Coronary artery (tissue), 2 donors: Measurements from ENCODE around the gene PIK3R1.
"Not testable (repeated sequence)": the region's sequence is repeated elsewhere in the genome, so short reads cannot be mapped to it uniquely, and the experiment has no call there.

ENCODE experiments used
- DNase-seq: peaks from one replicate; pipeline ENCODE4 v3.0.0-alpha.2; 2017; ENCODE audit warnings: low spot score
- H3K27ac ChIP-seq, 2 donors: fragments of 200-600 bp; sonication (generic); one replicate each; pipeline ENCODE4 v1.5.1; 2016 to 2019
- H3K4me3 ChIP-seq: fragments of 200-600 bp; sonication (generic); 2 replicates; pipeline ENCODE4 v1.5.1; 2016; ENCODE audit warnings: mild to moderate bottlenecking, moderate library complexity
- TF ChIP-seq, protein P1 (sequence below): fragments of 200-600 bp; sonication (generic); IDR thresholded peaks from one replicate; pipeline ENCODE4 v1.5.1; 2019; ENCODE audit warnings: antibody characterized with exemption

Gene PIK3R1

DNA sequence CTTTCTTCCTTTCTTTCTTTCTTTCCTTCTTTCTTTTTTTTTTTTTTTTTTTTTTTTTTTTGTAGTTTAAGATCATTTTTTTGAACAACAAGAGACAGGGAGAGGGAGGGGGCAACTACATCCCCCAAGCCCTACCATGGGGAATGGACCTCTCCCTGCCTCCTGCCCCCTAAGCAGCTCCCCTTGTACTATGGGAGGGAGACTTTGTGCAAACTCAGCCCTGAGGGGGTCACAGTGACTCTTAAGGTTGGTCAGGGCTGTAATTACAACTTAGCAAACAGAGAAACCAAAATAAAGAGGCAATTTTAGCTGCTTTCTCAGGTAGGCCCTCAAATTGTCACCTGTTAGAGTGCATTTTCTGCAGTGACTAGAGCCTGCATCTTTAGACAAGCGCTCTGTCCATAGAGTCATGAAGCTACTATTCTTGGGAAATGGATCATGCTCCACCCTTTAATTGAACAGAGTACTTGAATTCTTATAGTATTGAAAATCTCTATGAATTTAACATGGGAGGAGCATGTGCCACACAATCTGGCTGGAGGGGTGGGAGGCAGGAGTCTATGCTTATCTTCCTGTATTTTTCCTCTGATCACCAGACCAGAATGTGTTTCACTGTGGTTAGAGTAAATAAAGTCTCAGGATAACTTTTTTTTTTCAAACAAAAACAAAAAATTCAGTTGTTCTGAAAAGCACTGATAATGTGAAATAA, 24.3 kb upstream of the PIK3R1 start:
- no peak for DNase-seq
- Histone ChIP-seq H3K27ac (no peak overlapping the region), H3K4me3 (no peak overlapping the region)
- TF ChIP-seq, protein P1, sequence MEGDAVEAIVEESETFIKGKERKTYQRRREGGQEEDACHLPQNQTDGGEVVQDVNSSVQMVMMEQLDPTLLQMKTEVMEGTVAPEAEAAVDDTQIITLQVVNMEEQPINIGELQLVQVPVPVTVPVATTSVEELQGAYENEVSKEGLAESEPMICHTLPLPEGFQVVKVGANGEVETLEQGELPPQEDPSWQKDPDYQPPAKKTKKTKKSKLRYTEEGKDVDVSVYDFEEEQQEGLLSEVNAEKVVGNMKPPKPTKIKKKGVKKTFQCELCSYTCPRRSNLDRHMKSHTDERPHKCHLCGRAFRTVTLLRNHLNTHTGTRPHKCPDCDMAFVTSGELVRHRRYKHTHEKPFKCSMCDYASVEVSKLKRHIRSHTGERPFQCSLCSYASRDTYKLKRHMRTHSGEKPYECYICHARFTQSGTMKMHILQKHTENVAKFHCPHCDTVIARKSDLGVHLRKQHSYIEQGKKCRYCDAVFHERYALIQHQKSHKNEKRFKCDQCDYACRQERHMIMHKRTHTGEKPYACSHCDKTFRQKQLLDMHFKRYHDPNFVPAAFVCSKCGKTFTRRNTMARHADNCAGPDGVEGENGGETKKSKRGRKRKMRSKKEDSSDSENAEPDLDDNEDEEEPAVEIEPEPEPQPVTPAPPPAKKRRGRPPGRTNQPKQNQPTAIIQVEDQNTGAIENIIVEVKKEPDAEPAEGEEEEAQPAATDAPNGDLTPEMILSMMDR: no peak

DNA sequence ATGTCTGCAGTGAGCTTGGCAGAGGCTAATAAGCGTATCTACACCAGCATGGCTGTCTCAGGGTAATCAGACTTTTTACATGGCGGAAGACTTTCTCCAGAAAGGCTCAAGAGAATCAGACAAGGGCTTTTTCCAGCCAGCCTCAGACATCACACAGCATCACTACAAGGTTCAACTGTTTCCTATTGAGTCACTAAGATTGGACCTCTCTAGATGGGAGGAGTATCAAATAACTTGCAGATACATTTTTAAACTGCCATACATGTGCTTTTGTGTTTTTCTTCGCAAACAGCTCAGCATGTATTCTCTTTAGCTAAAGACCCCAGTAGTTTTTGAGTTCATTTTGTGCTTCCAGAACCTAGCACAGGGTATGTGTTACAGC, 22.9 kb upstream of the PIK3R1 start:
- H3K4me3 ChIP-seq: no peak overlapping the region
- H3K27ac ChIP-seq: peak overlapping the region; percentile 50 to 59
- TF ChIP-seq, protein P1: no peak
- DNase-seq: no peak

DNA sequence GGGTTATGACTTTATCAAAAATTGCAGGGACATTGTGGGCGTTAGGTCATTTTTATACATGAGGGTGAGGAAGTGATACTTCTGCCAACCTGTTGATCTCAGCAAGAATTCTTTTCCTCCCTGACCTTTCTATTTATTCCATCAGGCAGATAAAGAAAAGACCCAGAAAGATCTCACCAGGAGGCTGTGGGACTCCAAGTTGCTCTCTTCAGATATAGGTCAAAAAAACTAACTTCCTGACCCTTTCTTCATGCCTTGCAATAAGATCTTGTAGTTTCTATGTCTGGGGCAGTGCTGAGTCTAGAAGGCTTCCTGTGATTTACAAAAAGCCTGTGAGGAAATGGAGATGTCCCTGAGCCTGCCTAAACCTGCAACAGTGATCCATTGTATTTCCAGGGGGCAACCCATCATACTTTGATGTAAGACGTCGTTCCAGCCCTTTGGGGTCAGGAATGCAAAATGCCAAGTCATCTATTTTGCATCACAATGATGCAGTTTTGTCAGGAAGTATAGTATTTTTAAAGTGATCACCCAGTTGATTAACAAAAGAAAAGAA, 22.0 kb upstream of the PIK3R1 start:
- TF ChIP-seq, protein P1: no peak
- no peak for DNase-seq
- no peak overlapping the region for H3K4me3 ChIP-seq
- peak overlapping the region in 1 of 2 donors; percentile 40 for H3K27ac ChIP-seq

DNA sequence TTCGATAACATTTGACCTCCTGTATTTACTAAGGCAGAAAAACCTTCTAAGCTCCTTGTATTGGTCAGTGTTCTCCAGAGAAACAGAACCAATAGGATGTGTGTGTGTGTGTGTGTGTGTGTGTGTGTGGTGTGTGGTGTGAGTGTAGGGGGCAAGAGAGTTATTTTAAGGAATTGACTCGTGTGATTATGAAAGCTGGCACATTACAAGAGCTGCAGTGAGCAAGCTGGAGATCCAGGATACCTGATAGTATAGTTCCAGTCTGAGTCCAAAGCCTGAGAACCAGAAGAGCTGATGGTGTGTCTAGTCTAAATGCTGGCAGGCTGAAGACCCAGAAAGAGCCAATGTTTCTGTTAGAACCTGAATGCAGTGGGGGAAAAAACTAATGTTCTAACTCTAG, 21.2 kb upstream of the PIK3R1 start:
- TF ChIP-seq, protein P1: no peak
- H3K27ac ChIP-seq: peak overlapping the region in 1 of 2 donors; percentile 15
- DNase-seq: no peak
- H3K4me3 ChIP-seq: no peak overlapping the region

DNA sequence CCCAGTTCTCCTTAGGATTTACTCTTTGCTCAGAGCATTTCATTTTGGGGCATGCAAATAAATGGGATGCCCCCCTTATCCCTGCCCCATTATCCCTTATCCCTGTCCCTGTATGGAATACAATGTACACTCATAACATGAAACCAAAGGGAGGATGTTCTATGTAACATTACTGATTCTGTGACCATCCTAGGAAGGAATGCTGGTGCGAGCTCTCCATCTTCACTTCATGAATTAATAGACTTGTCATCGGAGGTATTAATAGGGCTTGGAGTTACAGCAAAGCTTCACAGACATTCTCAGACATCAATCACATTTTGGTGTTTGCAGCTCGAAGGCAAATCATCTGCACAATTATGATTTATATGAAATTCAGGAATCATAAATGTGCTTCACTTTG, 20.4 kb upstream of the PIK3R1 start:
- Histone ChIP-seq H3K27ac (no peak overlapping the region), H3K4me3 (no peak overlapping the region)
- DNase-seq: no peak
- TF ChIP-seq, protein P1: no peak

DNA sequence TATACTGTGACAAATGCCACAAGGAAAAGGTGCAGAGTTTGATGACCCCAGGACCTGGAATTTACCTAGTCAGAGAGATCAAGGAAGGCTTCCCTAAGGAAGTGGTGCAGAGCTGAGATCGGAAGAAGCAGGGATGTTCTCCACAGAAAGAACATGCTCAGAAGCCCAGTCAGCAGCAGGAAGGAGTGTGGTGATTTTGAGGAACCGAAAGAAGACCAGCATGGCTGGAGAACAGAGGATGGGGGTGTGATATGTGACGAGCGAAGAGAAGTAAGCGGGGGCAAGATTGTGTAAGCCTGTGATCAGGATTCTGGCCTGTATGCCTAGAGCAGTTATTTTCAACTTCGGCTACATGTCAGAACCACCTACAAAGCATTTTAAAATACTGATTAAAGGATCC, 18.7 kb upstream of the PIK3R1 start:
- TF ChIP-seq, protein P1: no peak
- Histone ChIP-seq H3K4me3 (no peak overlapping the region), H3K27ac (peak overlapping the region in 1 of 2 donors; percentile 27)
- no peak for DNase-seq

DNA sequence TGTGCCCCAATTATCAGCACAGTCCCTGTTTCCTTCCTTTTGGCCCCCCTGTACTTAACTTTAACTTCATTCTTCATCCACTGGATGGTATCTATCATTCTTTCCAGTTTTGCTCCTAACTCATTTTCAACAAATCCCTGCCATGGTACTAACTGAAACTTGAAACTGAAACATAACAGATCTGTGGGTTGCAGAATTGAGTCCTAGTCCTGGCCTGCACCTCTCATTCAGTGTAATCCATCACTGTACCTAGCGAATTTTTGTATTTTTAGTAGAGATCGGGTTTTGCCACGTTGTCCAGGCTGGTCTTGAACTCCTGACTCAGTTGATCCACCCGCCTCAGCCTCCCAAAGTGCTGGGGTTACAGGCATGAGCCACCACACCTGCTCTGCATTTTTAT, 15.3 kb upstream of the PIK3R1 start:
- DNase-seq: no peak
- TF ChIP-seq, protein P1: no peak
- no peak overlapping the region for H3K27ac ChIP-seq
- no peak overlapping the region for H3K4me3 ChIP-seq

DNA sequence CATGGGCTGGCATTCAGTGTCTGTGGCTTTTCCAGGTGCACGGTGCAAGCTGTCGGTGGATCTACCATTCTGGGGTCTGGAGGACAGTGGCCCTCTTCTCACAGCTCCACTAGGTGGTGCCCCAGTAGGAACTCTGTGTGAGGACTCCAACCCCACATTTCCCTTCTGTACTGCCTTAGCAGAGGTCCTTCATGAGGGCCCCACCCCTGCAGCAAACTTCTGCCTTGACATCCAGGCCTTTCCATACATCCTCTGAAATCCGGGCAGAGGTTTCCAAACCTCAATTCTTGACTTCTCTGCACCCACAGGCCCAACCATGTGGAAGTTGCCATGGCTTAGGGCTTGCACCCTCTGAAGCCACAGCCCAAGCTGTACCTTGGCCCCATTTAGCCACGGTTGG, 4.9 kb upstream of the PIK3R1 start:
- not testable (repeated sequence) for H3K4me3 ChIP-seq, H3K27ac ChIP-seq, DNase-seq
